Uterus (tissue), 4 donors: ENCODE measurements around the gene STON1. TPM values are rescaled to one million over a fixed set of nuclear protein-coding genes. Genes with fewer than 3 reads are reported as not detected.
"Not testable (repeated sequence)": the region's sequence is repeated elsewhere in the genome, so short reads cannot be mapped to it uniquely, and the experiment has no call there.

ENCODE experiments used
- DNase-seq, 2 donors: peaks; one replicate each; pipeline ENCODE4 v3.0.0-alpha.2; 2019 to 2020
- H3K27ac ChIP-seq, 2 donors: fragments of 200-600 bp; sonication (generic); 1 replicate in 1 of 2; 2 replicates in 1 of 2; pipeline ENCODE4 v1.5.1; 2016 to 2018
- H3K27me3 ChIP-seq, 2 donors: fragments of 200-600 bp; sonication (generic); one replicate each; pipeline ENCODE4 v1.5.1; 2018 to 2019; ENCODE audit warnings: control low read depth in 1 of 2
- H3K36me3 ChIP-seq, 2 donors: fragments of 200-600 bp; sonication (generic); one replicate each; pipeline ENCODE4 v1.5.1; 2019; ENCODE audit warnings: control low read depth in 1 of 2
- H3K4me1 ChIP-seq, 2 donors: fragments of 200-600 bp; sonication (generic); one replicate each; pipeline ENCODE4 v1.5.1; 2018 to 2019; ENCODE audit warnings: control low read depth in 1 of 2
- H3K4me3 ChIP-seq, 2 donors: fragments of 200-600 bp; sonication (generic); 1 replicate in 1 of 2; 2 replicates in 1 of 2; pipeline ENCODE4 v1.5.1; 2018 to 2019; ENCODE audit warnings: mild to moderate bottlenecking in 1 of 2
- H3K9me3 ChIP-seq, 2 donors: fragments of 200-600 bp; sonication (generic); one replicate each; pipeline ENCODE4 v1.5.1; 2019; ENCODE audit warnings: control low read depth in 1 of 2
- POLR2A ChIP-seq, 2 donors: fragments of 450-650 bp; IDR thresholded peaks; one replicate each; pipeline ENCODE4 v1.6.1; 2016; ENCODE audit warnings: antibody characterized with exemption in 2 of 2, mild to moderate bottlenecking in 1 of 2, moderate library complexity in 1 of 2
- intact Hi-C: fragments of 100-400 bp; cut with DNase I; formaldehyde crosslinking; loops from one replicate; pipeline ENCODE4 v1.15.1; 2023; ENCODE audit warnings: low total_unique reads
- total RNA-seq, 4 donors: library from RNA; depleted of rRNA in 3 of 4; stranded (reverse); fragments of >200 nt in 3 of 4; gene quantifications; one replicate each; pipeline versions ENCODE4 v1.1.0 to v1.2.4, GENCODE V29; 2014 to 2023
- TF ChIP-seq, protein P1 (sequence below), 4 experiments: fragments of 200-600 bp in 2 of 4; fragments of 450-650 bp in 2 of 4; sonication (generic) in 2 of 4; IDR thresholded peaks; one replicate each; pipeline ENCODE4 v1.5.1; 2016 to 2019; ENCODE audit warnings: antibody characterized with exemption in 4 of 4, mild to moderate bottlenecking in 2 of 4, moderate library complexity in 1 of 4
- donor health status: DM: yes; HTN: yes; CAD: no.

The STON1 gene
- total RNA-seq, 4 donors from 2014 or later = 55.6 to 75.3 (median 65.8) TPM

DNA sequence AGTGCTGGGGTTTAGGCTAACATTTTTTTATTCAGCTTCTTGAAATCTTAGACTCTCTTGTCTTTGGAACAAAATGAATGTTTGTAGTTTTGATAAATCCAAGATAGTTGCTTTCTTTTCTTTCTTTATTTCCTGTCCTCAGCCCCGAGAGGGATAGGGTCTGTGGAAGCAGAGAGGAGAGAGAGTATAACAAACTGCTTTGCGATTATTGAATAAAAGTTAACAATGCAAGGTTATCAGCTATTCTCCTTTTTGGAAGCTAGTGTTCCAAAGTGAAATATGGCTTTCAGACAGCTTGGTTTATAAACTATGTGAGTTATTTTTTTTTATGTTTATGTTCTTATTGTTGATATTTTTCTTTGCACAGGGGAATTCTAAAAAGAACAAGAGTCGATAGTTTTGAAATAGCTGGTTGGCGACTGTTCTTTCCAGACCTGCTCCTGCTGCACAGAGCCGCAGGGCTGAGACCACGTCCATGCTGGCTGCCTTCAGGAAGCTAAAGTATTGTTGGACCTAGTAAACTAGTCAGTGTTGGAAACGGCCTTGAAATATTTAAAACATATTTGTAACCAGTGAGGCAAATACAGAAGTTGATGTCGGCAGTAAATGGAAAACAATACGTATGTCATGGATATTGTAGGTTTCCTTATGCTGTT, 15.5 kb upstream of the STON1 start:
- no peak for TF ChIP-seq POLR2A (IDR thresholded peaks at IDR 0.05)
- TF ChIP-seq, protein P1, sequence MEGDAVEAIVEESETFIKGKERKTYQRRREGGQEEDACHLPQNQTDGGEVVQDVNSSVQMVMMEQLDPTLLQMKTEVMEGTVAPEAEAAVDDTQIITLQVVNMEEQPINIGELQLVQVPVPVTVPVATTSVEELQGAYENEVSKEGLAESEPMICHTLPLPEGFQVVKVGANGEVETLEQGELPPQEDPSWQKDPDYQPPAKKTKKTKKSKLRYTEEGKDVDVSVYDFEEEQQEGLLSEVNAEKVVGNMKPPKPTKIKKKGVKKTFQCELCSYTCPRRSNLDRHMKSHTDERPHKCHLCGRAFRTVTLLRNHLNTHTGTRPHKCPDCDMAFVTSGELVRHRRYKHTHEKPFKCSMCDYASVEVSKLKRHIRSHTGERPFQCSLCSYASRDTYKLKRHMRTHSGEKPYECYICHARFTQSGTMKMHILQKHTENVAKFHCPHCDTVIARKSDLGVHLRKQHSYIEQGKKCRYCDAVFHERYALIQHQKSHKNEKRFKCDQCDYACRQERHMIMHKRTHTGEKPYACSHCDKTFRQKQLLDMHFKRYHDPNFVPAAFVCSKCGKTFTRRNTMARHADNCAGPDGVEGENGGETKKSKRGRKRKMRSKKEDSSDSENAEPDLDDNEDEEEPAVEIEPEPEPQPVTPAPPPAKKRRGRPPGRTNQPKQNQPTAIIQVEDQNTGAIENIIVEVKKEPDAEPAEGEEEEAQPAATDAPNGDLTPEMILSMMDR (IDR thresholded peaks at IDR 0.05) = no peak
- no peak overlapping the region for H3K4me3 ChIP-seq
- H3K27me3 ChIP-seq = no peaks in the 10 kb centered on the region
- no peaks in the 10 kb centered on the region for H3K4me1 ChIP-seq
- H3K9me3 ChIP-seq = no peaks in the 10 kb centered on the region
- intact Hi-C loops = no loop called here
- H3K36me3 ChIP-seq = no peaks in the 10 kb centered on the region
- peak overlapping the region; percentile 89 to 97 for H3K27ac ChIP-seq
- peak in 1 of 2 donors; percentile 45 for DNase-seq

DNA sequence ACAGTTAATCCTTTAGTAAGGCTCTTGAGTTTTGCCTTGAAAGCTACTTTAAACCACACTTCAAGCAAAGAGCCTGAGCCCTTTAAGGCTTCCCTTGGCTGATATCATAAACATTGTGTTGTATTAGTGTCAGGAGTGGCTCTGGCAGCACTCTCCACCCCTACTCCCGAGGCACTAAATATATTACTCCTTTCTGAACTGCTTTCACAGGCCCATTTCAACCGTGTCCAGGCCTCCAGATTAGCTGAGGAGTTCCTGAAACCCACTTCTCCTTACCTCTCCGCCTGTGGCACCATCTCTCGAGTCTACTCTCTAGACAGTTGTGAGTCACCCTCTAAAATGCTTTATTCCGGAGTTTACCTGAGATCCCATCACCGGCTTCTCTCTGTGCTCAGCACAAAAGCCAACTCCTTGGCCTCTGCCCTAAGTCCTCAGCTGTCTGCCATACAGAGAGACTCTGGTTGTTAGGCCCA, 14.4 kb upstream of the STON1 start:
- Histone ChIP-seq H3K4me3 (no peak overlapping the region), H3K27ac (peak overlapping the region; percentile 89 to 97), H3K27me3 (no peaks in the 10 kb centered on the region), H3K4me1 (no peaks in the 10 kb centered on the region), H3K36me3 (no peaks in the 10 kb centered on the region), H3K9me3 (no peaks in the 10 kb centered on the region)
- intact Hi-C loops = no loop called here
- DNase-seq = peak; percentile 31 to 56
- TF ChIP-seq POLR2A (IDR thresholded peaks at IDR 0.05) = no peak
- TF ChIP-seq, protein P1 (IDR thresholded peaks at IDR 0.05) = no peak

DNA sequence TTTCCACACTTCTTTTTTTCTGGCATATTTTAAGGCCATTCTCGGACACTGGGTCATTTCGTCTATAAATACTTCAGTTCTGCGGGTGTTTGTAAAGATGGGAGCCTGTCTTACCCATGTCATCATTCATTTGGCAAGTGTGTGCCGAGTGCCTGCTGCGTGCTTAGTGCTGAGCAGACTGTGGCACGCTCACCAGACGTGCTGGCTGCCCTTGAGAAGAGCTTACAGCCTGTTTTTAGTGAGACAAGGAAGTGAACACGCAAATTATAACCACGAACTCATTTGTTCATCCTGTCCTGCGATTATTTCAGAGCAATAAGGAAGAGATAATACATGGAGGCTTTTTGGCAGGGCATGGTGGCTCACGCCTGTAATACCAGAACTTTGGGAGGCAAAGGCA, 10.4 kb upstream of the STON1 start:
- intact Hi-C loops = no loop called here
- no peaks in the 10 kb centered on the region for H3K4me1 ChIP-seq

DNA sequence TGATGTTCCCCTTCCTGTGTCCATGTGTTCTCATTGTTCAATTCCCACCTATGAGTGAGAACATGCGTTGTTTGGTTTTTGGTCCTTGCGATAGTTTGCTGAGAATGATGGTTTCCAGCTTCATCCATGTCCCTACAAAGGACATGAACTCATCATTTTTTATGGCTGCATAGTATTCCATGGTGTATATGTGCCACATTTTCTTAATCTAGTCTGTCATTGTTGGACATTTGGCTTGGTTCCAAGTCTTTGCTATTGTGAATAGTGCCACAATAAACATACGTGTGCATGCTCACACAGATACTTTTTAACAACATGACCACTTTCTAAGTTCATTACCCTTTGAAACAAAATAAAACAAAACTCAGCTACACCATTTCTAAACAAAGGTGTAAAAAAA, 5.2 kb upstream of the STON1 start:
- H3K27ac ChIP-seq = peak overlapping the region; percentile 96 to 98
- H3K4me3 ChIP-seq, H3K36me3 ChIP-seq, H3K9me3 ChIP-seq, intact Hi-C loops, DNase-seq, H3K27me3 ChIP-seq: not testable (repeated sequence)
- peaks cover 13 to 23% of the 10 kb centered on the region in 2 donors for H3K4me1 ChIP-seq

More for the DNA sequence above, 10.4 kb upstream of the STON1 start:
- peak overlapping the region in 1 of 2 donors; percentile 54 for H3K27ac ChIP-seq
- H3K27me3 ChIP-seq = no peaks in the 10 kb centered on the region
- no peak for DNase-seq
- H3K36me3 ChIP-seq = no peaks in the 10 kb centered on the region
- H3K9me3 ChIP-seq = no peaks in the 10 kb centered on the region
- H3K4me3 ChIP-seq = no peak overlapping the region
- TF ChIP-seq POLR2A (IDR thresholded peaks at IDR 0.05) = no peak
- TF ChIP-seq, protein P1 (IDR thresholded peaks at IDR 0.05) = no peak

DNA sequence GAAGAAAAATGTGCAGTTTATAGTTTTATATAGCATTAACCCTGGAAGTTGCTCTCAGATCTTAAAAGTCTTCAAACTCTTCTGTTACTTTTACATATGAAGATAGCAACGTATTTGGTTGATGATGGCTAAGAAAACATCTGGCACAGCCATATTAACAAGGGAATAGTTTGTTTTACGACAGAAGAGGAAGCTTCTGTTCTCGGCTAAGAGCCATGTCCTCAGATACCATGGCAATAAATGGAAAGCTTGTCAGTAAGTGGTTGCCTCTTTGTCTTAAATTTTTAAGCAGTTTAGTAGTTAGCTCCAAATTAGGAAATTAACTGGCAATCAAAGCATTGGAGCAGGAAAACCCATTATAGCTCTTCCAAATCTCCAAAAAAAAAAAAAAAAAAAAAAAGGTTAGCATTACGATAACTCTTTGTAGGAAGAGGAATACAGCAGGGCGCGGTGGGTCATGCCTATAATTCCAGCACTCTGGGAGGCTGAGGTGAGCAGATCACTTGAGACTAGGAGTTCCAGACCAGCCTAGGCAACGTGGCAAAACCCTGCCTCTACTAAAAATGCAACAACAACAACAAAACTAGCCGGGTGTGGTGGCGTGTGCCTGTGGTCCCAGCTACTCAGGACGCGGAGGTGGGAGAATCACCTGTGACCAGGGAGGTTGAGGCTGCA, 4.5 kb upstream of the STON1 start:
- no peaks in the 10 kb centered on the region for H3K36me3 ChIP-seq
- H3K4me3 ChIP-seq = no peak overlapping the region
- DNase-seq = peak; percentile 36 to 68
- intact Hi-C loops = no loop called here
- TF ChIP-seq, protein P1 (IDR thresholded peaks at IDR 0.05) = no peak
- TF ChIP-seq POLR2A (IDR thresholded peaks at IDR 0.05) = no peak
- H3K4me1 ChIP-seq = peaks cover 13 to 23% of the 10 kb centered on the region in 2 donors
- no peaks in the 10 kb centered on the region for H3K27me3 ChIP-seq
- H3K9me3 ChIP-seq = no peaks in the 10 kb centered on the region
- H3K27ac ChIP-seq = peak overlapping the region; percentile 96 to 98
